Superior temporal gyrus (tissue), 1 donor: ENCODE data around the gene MOBP.
"Not testable (repeated sequence)": the region's sequence is repeated elsewhere in the genome, so short reads cannot be mapped to it uniquely, and the experiment has no call there.

Source experiments
- DNase-seq: peaks from one replicate; pipeline ENCODE4 v3.0.0-alpha.2; 2016; ENCODE audit errors: extremely low spot score

Gene MOBP

DNA sequence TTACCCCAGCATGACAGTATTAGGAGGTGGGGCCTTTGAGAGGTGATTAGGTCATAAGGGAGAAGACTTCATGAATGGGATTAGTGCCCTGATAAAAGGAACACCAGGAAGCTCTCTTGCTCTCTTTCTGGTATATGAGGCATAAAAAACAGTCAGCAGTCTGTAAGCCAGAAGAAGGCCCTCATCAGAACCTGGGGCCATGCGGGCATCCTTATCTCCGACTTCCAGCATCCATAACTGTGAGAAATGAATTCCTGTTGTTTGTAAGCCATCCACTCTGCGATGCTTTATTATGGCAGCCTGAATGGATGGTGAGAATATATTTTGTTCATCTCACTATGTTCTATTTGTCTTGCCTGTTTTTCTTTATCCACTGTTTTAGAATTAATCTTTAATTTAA is 17.7 kb upstream of the MOBP start:
- DNase-seq, result no peak

DNA sequence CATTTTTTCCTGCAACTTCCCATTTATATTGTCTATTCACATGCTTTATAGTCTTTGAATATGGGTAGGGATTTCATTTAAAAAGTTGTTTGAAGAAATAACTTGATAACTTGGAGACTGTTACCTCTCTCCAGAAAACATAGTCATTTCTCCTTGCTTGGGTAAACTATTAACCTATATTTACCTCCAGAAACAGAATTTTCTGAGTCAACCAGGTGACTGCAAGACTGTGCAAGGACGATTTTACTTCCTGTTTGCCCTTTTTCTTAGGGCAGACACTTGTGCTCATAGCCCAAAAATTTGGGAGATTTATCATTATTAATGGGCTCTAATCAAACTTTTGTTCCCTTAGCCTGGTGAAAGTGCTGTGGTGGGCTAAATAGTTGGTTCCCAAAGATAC is 14.3 kb upstream of the MOBP start:
- no peak for DNase-seq

DNA sequence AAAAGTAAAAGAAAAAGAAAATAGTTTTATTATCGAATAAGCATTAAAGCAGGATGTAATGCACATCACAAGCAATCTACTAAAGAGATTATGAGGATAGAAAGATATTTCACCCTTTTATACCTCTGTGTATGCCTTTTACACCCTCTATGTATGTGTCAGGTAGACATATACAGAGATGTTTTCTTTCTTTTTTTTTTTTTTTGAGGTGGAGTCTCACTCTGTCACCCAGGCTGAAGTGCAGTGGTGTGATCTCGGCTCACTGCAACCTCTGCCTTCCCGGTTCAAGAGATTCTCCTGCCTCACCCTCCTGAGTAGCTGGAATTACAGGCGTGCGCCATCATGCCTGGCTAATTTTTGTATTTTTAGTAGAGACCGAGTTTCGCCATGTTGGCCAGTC is 13.6 kb upstream of the MOBP start:
- DNase-seq, result not testable (repeated sequence)

DNA sequence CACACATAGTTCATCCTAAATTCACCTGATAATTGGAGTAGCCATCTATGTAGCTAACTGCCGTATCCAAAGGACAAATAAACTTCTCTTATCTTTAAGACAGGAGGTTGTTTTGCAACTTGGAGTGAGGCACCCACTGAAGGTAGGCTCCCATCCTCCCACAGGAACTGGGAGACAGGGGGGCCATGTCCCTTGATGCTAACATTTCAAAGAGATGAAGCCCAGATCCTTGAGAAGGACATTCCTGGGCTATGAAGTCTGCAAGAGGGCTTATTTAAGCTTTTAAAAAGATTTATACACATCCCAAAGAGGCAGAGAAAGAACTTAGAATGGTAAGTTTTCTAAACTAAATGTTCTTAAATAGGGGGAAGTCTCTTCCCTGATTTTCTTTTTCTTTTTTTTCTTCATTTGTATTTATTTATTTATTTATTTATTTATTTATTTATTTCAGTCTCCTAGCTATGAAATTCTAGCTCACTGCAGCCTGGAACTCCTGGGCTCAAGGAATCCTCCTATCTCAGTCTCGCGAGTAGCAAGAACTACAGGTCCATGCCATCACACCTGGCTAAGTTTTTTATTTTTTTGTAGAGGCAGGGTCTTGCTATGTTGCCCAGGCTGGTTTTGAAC is 12.8 kb upstream of the MOBP start:
- DNase-seq, result no peak

DNA sequence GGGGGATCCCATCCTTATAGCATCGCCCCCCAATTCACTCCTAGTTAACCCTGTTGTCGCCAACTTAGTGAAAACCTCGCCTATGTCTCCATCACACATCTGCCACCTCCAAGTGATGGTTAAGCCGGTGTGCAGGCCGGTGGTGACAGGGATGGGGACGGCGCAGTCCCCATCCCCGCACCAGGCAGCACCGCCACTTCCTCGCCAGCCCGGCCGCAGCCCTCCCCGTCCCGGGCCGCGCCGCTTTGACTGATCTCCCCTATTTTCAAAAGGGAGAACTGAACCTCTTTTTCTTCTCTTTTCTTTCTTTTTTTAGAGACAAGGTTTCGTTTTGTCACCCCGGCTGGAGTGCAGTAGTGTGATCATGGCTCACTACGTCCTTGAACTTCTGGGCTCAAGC is 11.3 kb upstream of the MOBP start:
- DNase-seq, result no peak

DNA sequence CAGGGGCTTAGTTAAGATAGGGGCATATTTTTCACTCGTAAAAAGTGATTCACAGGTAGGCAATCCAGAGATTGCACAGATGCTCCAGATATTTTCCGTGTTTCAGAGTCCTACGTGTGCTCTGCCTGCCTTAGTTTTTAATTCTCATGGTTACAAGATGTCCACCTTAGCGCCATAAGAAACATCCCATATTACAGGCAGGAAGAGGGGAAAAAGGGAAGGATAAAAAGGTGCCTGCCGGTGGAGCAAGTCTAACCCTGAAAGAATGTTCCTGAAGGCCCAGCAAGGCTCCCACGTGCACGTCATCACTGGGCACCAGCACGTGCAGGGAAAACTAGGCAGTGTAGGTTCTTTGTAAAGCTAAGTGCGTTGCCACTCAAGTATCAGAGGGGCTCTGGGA is 10.1 kb upstream of the MOBP start:
- DNase-seq, result no peak

DNA sequence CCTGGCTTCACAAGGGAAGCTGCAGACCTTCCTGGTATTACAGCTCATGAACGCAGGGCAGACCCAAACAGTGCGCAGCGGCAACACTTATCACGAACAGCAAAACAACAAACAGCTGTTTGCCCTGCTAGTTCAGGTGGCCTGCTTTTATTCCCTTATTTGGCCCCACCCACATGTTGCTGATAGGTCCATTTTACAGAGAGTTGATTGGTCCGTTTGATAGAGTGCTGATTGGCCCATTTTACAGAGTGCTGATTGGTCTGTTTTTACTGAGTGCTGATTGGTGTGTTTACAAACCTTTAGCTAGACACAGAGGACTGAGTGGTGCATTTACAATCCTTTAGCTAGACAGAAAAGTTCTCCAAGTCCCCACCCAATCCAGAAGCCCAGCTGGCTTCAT is 8.9 kb upstream of the MOBP start:
- DNase-seq, result not testable (repeated sequence)

DNA sequence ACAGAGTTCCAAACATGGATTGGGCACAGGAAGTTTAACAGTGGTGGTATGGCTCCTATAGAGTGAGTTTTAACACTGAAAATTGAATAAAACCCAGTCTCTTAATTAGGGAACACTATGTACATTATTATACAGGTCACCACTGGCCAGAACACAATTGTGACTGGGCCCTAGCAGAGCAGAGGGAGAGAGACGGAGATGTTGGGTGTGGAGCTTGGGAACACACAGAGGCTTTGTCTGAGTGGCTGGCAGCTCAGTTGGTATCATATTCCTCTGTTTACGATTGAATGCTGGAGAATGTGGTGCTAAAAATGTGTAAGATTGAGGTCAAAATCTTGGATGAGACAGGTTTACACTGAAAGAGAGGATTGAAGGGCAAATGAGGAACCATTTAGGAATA is 6.8 kb upstream of the MOBP start:
- DNase-seq, result peak; percentile 93

DNA sequence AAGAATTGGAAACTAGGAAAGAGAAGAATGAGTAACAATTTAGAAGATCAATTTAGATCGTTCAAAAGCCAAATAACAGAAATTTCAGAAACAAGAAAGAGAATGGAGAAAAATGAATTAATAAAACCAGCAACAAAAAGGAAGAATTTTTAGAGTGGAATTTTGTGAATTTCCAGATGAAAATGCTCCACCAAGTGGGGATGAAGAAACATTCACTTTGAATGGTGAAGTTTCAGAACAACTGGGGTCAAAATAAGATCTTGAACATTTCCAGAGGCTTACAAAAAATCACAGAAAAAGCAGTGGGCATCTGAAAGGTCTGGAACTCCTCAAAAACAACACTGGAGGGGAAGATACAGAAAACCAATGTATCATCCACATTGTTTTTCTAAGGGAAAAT is 4.2 kb upstream of the MOBP start:
- DNase-seq, result peak; percentile 74

DNA sequence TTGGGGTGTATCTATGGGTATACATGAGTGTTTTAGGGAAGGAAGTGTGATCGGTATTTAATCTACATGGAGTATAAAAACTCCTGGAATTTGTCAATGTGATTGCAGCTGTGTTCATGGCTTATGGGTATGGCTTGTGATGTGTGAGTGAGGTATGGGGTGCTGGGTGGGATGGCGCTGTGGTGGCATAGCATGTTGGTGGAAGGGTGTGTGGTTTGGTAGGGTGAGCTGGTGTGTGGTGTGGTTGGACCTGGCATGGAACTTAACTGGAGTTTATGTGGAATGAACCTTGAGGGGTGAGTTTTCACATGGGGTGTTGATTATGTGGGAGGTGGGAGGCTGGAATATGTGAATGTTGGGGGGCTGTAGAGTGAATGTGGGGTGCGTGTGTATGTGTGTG is 492 bp upstream of the MOBP start:
- DNase-seq, result peak; percentile 58

DNA sequence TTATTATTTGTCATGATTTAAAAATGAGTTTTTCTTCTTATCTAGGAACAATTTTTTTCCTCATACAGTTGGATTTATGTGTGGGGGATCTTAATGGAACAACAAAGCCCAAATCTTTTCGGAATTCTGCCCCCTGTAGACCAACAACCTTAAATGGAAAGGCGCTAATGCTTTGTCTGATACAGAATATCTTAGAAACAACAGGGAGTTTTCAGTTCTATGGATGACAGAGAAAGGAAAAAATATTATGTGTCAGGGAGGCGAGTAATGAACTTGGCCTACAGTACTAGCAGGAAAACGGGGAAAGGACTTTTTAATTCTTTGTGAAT is 592 bp downstream of the MOBP start:
- DNase-seq, result peak; percentile 86

DNA sequence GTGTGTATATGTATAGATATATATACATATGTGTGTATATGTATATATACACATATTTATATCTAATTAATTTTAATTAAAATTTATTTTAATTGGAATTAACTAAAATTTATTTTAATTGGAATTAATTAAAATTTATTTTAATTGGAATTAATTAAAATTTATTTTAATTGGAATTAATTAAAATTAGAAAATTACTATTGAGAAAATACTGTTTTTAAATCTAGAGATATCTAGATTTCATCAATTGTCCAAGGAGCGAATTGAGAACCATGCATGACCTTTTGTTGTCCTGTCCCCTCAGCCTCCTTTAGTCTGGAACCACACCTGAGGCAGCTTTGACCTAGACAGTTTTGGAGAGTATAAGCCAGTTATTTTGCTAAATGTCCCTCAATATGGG is 1.8 kb downstream of the MOBP start:
- no peak for DNase-seq

DNA sequence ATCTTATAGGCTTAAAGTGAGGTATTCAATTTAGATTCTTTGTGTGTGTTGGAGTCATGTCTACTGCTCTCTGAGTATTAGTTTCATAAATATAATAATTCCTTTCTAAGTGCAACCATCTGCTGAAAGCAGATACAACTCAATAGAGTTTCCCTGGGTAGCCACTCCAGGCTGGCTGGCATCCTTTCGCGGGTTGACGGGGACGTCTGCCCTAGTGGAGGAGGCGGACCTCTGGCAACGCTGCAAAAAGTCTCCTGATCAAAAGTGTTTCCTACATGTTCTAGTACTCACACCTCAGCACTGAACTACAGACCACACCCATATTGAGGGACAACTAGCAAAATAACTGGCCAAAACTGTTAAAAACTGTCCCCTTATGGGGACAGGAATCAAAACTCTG is 2.5 kb downstream of the MOBP start:
- peak; percentile 56 for DNase-seq

DNA sequence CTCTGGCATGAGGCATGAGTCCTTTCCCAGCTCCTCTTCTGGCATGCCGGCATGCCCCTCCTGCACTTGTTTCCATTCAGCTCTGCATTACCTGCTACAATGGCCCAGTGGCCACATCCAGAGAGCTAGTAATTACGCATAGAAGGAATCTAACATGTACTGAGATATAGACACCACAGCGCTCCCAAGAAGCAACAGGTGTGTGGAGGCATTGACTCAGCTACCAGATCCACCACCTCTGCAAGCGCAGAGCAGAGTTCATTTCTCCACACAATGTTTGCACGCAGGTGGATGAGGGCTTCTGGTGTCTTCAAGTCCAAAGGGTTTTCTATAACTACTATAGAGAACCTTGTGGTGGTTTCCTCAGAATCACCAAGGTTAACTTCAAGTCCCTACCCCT is 4.2 kb downstream of the MOBP start:
- no peak for DNase-seq

DNA sequence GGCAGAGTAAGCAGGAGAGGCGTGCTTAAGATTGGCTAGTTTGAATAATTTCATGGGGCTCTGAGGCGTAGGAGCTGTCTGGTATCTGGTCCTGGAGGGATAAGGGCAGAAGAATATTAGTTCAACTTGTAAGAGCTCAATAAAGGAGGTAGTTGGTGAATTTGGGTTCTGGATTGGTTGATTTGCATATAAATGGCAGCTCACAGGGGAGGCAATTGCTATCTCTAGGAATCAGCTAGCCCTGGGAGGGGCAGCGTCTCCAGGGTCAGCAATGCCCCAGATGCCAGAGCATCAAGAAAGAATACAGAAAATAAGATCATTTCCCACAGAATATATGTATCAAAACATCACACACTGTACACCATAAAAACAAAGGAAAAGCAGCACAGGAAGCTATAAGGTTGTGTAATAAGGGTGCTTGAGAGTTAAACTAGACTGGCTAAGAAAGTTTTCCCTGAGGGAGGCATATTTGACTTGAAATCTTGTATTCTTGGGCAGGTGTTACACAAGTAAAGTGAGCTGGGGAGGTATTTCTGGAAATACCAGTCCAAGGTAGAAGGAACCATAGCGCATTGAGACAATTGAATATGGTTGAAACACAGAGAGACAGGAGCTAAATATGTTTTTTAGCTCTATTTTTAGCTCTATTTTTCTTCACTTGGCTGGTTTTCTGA is 6.1 kb downstream of the MOBP start:
- DNase-seq, result no peak

DNA sequence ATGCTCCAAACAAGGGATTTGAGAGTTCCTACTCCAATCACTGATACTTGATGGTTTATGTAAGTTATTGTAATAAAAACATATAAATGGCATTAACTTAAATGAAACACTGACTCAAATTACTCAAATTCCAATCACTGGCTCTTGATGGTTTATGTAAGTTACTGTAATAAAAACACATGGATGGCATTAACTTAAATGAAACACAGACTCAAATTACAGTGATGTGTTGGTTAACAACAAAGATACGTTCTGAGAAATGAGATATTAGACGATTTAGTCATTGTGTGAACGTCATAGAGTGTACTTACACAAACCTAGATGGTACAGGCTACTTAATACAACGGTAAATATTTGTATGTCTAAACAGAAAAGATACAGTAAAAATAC is 6.6 kb downstream of the MOBP start:
- DNase-seq, result no peak

DNA sequence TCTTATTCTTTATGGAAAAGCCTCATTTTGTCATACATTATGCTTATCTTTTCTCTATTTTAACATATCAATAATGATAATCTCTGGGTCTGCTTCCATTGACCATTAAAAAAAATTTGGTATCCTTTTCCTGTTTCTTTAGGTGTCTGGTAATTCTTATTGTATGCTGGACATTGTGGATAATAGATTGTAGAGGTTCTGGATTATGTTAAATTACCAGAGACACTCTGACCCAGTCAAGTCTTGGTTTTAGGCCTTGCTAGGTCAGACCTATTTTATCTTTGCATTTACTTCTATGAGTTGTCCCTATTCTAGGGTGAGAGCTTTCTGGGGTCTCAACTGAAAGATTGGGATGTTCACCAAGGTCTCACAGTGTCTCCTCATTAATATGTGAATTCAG is 9.3 kb downstream of the MOBP start:
- no peak for DNase-seq

DNA sequence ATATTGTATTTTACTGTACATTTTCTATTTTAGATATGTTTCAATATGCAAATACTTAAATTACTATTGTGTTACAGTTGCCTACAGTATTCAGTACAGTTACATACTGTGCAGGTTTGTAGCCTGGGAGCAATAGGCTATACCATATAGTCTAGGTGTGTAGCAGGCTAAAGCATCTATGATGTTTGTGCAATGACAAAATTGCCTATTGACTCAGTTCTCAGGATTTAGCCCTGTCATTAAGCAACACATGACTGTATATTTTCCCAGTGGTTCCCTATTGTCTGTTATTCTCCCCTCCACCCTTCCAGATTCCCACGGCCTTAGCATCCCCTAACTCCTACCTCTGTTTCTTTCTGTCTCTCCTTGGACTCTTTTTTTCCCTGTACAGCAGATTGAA is 10.7 kb downstream of the MOBP start:
- no peak for DNase-seq

DNA sequence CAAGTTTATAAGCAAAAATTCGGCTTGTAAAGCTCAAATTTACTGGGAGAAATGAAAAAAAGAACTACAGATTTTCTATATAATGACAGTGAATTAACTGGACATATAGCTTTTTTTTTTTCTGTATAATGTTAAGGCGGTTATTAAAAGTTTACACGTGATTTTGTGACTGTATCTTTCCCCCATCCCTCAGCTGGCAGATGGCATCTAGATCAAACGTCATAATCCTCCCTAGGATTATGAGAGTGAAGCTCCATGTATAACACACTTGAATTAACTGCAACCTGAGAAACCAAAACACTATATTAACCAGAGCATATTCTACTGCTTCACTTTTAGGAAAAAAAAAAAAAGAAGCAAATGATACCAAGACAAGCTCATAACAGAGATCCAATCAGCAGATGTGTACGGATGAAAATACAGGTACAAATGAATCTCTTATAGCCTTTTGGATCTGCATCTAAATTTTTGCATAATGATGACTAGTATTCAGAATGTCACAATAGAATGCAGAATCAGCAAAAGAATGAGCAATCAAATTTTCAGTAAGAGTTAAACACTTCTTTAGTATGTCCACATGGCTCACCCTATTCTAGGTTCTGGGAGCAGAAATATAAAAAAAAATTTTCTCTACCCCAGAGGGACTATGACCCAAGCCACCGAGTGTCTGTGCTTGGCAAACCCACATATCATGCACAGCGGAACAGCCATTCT is 12.4 kb downstream of the MOBP start:
- no peak for DNase-seq

DNA sequence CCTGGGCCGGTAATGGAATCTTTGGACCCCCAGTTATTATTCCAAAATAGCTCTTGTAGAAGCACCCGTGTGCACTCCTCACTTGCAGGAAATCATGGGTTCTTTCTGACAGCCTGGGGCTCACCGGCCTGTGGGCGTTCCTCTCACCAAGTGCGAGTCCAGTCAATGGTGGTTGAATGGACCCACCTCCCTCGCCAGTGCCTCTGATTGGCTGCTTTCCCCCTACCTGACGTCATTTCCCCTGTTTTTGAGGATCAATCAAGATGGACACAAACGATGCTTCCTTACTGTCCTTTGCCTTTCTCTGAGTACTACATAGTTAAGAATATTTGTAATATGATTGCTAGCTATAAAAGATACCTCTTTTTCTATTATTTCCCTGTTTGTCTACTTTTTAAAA is 18.1 kb downstream of the MOBP start:
- no peak for DNase-seq

DNA sequence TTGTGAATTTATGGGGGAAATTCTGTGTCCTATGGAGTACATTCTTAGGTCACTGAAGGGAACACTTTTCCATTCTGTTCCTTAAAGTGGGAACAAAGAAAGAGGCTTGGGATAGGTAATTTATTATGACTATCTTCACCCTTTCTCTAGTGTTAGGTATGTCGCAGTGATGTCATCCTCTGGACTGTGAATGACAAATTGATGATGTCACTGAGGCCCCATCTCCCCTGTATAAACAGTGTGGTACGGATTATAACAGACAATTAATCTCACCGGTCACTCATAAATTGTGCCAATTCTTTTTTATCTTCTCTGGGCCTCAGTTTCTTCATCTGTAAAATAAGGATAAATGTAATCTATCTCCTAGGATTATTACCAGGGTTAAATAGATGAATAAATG is 23.5 kb downstream of the MOBP start:
- DNase-seq, result no peak

DNA sequence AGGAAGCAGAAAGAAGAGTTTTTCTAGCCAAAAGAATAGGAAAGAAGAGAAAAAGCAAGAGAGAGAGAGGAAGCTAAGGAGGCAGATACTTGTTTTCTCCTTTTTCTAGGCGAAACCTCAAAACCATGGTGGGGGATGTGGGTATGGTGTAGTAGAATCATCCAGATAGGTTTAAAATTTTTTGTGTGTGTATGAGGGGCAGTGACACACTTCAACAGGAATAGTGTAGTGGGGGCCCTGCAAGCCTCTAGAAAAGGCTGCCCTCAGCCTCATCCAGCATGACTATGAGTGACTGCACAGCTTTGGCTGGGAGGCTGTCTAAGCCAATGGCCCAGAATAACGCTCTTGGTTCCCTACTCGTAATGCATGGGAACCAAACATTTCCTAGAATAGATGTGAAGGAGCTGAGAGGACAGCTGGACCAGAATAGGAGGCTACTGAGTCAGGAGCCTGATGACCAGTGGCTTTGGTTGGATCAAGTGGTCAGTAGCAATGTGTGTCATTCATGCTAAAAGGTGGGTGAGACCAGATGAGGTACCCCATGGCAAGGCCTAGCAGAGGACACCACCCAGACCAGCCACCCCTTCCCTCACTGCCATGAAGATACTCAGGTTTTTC is 24.4 kb downstream of the MOBP start:
- DNase-seq, result no peak

DNA sequence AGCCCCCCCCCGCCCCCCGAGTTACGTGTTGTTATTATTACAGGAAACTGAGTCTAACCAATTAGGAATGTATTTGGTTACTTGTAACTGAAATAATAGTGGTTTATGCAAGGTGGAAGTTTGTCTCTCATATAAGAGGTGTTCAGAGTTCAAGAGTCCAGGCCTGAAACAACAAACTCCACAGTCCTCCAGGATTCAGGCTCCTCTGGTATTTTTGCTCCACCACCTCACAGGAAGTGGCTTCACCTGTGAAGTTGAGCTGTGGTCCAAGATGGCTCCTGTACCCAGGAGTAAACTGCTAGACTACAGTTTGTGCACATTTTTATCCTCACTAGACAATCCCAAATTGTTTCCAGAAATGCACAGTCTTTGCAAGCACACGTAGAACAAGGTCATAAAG is 27.3 kb downstream of the MOBP start:
- DNase-seq, result no peak
